Lower leg skin (tissue), 3 donors: ENCODE measurements around the gene CTDSPL.

ENCODE experiments used
- POLR2A ChIP-seq, 2 donors: fragments of 450-650 bp; IDR thresholded peaks; one replicate each; pipeline ENCODE4 v1.6.1; 2016 to 2017; ENCODE audit warnings: antibody characterized with exemption in 2 of 2, mild to moderate bottlenecking in 1 of 2, moderate library complexity in 1 of 2
- TF ChIP-seq, protein P1 (sequence below), 3 donors: fragments of 450-650 bp; IDR thresholded peaks; one replicate each; pipeline ENCODE4 v1.5.1; 2016; ENCODE audit warnings: antibody characterized with exemption in 3 of 3, mild to moderate bottlenecking in 3 of 3, moderate library complexity in 2 of 3

DNA sequence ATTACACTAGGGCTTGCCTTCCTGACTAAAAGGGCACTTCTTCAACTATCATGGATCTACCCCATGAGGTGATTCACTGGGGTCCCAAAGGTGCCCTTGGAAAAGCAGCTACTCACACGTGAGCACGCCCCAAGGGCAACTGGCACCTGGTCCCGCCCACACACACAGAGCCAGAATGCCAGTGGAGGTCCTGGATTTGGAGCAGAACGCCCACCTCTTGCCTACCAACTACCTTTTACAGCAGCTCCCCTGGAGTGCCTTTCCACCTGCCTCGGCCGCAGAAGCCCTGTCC is 1.8 kb upstream of the CTDSPL start:
- TF ChIP-seq POLR2A (IDR thresholded peaks at IDR 0.05), result no peak
- TF ChIP-seq, protein P1, sequence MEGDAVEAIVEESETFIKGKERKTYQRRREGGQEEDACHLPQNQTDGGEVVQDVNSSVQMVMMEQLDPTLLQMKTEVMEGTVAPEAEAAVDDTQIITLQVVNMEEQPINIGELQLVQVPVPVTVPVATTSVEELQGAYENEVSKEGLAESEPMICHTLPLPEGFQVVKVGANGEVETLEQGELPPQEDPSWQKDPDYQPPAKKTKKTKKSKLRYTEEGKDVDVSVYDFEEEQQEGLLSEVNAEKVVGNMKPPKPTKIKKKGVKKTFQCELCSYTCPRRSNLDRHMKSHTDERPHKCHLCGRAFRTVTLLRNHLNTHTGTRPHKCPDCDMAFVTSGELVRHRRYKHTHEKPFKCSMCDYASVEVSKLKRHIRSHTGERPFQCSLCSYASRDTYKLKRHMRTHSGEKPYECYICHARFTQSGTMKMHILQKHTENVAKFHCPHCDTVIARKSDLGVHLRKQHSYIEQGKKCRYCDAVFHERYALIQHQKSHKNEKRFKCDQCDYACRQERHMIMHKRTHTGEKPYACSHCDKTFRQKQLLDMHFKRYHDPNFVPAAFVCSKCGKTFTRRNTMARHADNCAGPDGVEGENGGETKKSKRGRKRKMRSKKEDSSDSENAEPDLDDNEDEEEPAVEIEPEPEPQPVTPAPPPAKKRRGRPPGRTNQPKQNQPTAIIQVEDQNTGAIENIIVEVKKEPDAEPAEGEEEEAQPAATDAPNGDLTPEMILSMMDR (IDR thresholded peaks at IDR 0.05), result no peak
